Uterine smooth muscle cell (primary cell): ENCODE data around the gene GADD45G. TPM values are rescaled to one million over a fixed set of nuclear protein-coding genes. Genes with fewer than 3 reads are reported as not detected.

Experiments used
- total RNA-seq: library from RNA; depleted of rRNA; stranded (reverse); fragments of >200 nt; gene quantifications from 2 replicates; pipeline ENCODE4 v1.2.3, GENCODE V29; 2014

The GADD45G gene, protein sequence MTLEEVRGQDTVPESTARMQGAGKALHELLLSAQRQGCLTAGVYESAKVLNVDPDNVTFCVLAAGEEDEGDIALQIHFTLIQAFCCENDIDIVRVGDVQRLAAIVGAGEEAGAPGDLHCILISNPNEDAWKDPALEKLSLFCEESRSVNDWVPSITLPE
- 0.66 and 2.2 TPM in 2 replicates for total RNA-seq

DNA sequence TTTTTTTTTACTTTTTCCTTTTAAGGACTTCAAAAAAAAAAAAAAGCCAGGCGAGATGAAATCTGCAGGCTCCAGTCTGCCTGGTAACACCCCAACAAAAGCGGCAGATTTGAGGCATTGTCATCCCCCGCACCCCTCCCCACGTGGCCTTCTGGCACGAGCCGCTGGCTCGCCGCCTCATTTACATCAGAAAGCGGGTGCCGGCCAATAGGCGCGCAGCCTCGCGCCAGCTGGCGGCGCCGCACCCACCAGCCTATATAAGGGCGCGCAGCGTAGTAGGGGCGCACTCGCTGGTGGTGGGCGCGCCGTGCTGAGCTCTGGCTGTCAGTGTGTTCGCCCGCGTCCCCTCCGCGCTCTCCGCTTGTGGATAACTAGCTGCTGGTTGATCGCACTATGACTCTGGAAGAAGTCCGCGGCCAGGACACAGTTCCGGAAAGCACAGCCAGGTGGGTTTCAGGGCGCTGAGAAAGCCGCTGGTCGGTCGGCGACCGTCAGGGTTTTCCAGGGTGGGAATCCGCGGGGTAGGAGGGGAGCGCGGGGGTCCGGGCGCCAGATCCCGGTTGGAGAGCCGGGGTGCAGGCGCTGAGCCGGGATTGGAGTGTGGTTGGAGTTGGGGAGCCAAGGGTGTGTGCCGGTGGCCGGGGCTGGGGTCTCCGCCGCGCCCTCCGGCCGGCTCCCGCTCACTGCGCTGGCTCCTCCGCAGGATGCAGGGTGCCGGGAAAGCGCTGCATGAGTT is at the start of gene GADD45G:
GADD45G (plus strand) TSS at position 284 of the 736 bp plus-strand sequence; CDS start at position 394, 110 bp downstream.

Other genes with a start within 250 kb of the GADD45G start
- gene SEMA4D, start 106.9 kb upstream of the GADD45G start, total RNA-seq, result 0.55 and 0.62 TPM in 2 replicates